GM12878 (cell line): ENCODE data around the gene CFAP54. TPM values are rescaled to one million over a fixed set of nuclear protein-coding genes. Genes with fewer than 3 reads are reported as not detected.

Experiments
- ATAC-seq: fragments of 200-7000 bp; cut with Tn5 transposase; 3 replicates; pipeline ENCODE4 v1.9.1; 2020; ENCODE audit warnings: mild to moderate bottlenecking, moderate library complexity
- BruUV-seq: library from RNA; stranded (reverse); fragments of 400-500 nt; replicated peaks from 2 replicates; lab custom pipeline; 2021; lab: Mats Ljungman, UMichigan
- CTCF ChIA-PET: fragments of 300-600 bp; sonication (Branson Sonifier 250); formaldehyde crosslinking; extraction: SDS; loops from one replicate; lab custom pipeline; 2021; ENCODE audit warnings: inconsistent platforms; lab: Yijun Ruan, JAX
- POLR2A ChIA-PET: fragments of 350-600 bp; formaldehyde crosslinking; extraction: SDS; loops from one replicate; lab custom pipeline; 2021; ENCODE audit warnings: inconsistent platforms; lab: Charles Lee
- RAD21 ChIA-PET: fragments of 300-600 bp; sonication (Branson Sonifier 250); formaldehyde crosslinking; loops from one replicate; lab custom pipeline; 2023; ENCODE audit warnings: antibody characterized with exemption; ENCODE audit not compliant: unreplicated experiment; lab: Charles Lee
- SMC1A ChIA-PET: fragments of 300-600 bp; sonication (Branson Sonifier 250); formaldehyde crosslinking; loops from one replicate; lab custom pipeline; 2023; ENCODE audit not compliant: unreplicated experiment, uncharacterized antibody; lab: Charles Lee
- DNase-seq: peaks from one replicate; pipeline ENCODE4 v3.0.0-alpha.2; 2011; ENCODE audit warnings: low read depth, low spot score
- FAIRE-seq: peaks from 3 replicates; lab custom pipeline; 2011; peaks lifted over from hg19 to GRCh38; lab: Jason Lieb, UNC
- H2AFZ ChIP-seq: 2 replicates; pipeline ENCODE4 v1.6.0; 2011; ENCODE audit warnings: low read depth, low read length, control low read depth; ENCODE audit not compliant: control insufficient read depth
- H3K27ac ChIP-seq: 2 replicates; pipeline ENCODE4 v1.5.1; 2011; ENCODE audit warnings: control low read depth; ENCODE audit not compliant: control insufficient read depth, insufficient read depth
- H3K27me3 ChIP-seq, 2 experiments: replicated peaks in 1 of 2; 2 replicates each; pipeline versions ENCODE4 v1.6.0 to v1.6.1; 2011; ENCODE audit warnings: low read length in 1 of 2; ENCODE audit not compliant: control insufficient read depth in 2 of 2, insufficient read depth in 2 of 2
- H3K36me3 ChIP-seq, 2 experiments: 2 replicates each; pipeline ENCODE4 v1.5.1; 2011; ENCODE audit warnings: low read length in 1 of 2; ENCODE audit not compliant: control insufficient read depth in 2 of 2, insufficient read depth in 2 of 2
- H3K4me1 ChIP-seq: 2 replicates; pipeline ENCODE4 v1.6.1; 2011; ENCODE audit warnings: mild to moderate bottlenecking, low read length, moderate library complexity, mixed read lengths; ENCODE audit not compliant: control insufficient read depth, insufficient read depth
- H3K4me2 ChIP-seq: 2 replicates; pipeline ENCODE4 v1.6.0; 2011; ENCODE audit warnings: control low read depth; ENCODE audit not compliant: control insufficient read depth, insufficient read depth
- H3K4me3 ChIP-seq: fragments of 200-600 bp; sonication (generic); 2 replicates; pipeline ENCODE4 v1.5.1; 2016
- H3K79me2 ChIP-seq: 2 replicates; pipeline ENCODE4 v1.6.0; 2011; ENCODE audit warnings: low read length; ENCODE audit not compliant: control insufficient read depth, insufficient read depth
- H3K9ac ChIP-seq: 2 replicates; pipeline ENCODE4 v1.8.0; 2011; ENCODE audit warnings: low read length, control low read depth, mixed read lengths; ENCODE audit not compliant: control insufficient read depth, insufficient read depth
- H3K9me3 ChIP-seq: replicated peaks from 3 replicates; pipeline ENCODE4 v1.5.1; 2011; ENCODE audit warnings: mild to moderate bottlenecking, low read length; ENCODE audit not compliant: control insufficient read depth, insufficient read depth
- H4K20me1 ChIP-seq: 2 replicates; pipeline ENCODE4 v1.6.0; 2011; ENCODE audit not compliant: control insufficient read depth, insufficient read depth
- BCL3 ChIP-seq: IDR thresholded peaks from 2 replicates; pipeline ENCODE4 v1.6.1; 2011; ENCODE audit warnings: borderline replicate concordance, low read depth, mild to moderate bottlenecking, moderate library complexity, low read length; ENCODE audit not compliant: insufficient read depth, poor library complexity, severe bottlenecking
- EP300 ChIP-seq, 2 experiments: fragments of 150-350 bp in 1 of 2; IDR thresholded peaks; 2 replicates each; pipeline ENCODE4 v1.6.1; 2011 to 2012; ENCODE audit warnings: low read depth in 2 of 2, low read length in 2 of 2, borderline replicate concordance in 1 of 2, improper control_type of control experiment in 1 of 2, inconsistent platforms in 1 of 2; ENCODE audit not compliant: control insufficient read depth in 1 of 2
- NFYA ChIP-seq: IDR thresholded peaks from 2 replicates; pipeline ENCODE4 v1.6.1; 2011; ENCODE audit warnings: low read depth, mild to moderate bottlenecking, low read length, improper control_type of control experiment, borderline replicate concordance
- PKNOX1 ChIP-seq: fragments of 450-650 bp; IDR thresholded peaks from 2 replicates; pipeline ENCODE4 v1.6.1; 2016; ENCODE audit warnings: mild to moderate bottlenecking
- PML ChIP-seq: IDR thresholded peaks from 2 replicates; pipeline ENCODE4 v1.6.1; 2012; ENCODE audit warnings: low read length, inconsistent platforms
- POLR2A ChIP-seq: IDR thresholded peaks from 2 replicates; pipeline ENCODE4 v1.6.1; 2011; ENCODE audit warnings: low read depth, mild to moderate bottlenecking, low read length
- RB1 ChIP-seq: fragments of 450-650 bp; formaldehyde crosslinking; IDR thresholded peaks from 2 replicates; pipeline ENCODE4 v1.6.1; 2017; ENCODE audit warnings: mild to moderate bottlenecking, borderline replicate concordance
- SRF ChIP-seq, 2 experiments: IDR thresholded peaks; 2 replicates each; pipeline ENCODE4 v1.6.1; 2011; ENCODE audit warnings: low read depth in 2 of 2, low read length in 2 of 2, mild to moderate bottlenecking in 1 of 2, moderate library complexity in 1 of 2
- TARDBP ChIP-seq: IDR thresholded peaks from 2 replicates; pipeline ENCODE4 v1.6.1; 2016; ENCODE audit warnings: borderline replicate concordance
- ZBTB4 ChIP-seq: fragments of 450-650 bp; formaldehyde crosslinking; IDR thresholded peaks from 2 replicates; pipeline ENCODE4 v1.4.0; 2022; ENCODE audit warnings: mild to moderate bottlenecking, moderate library complexity
- WGBS: methylation state at CpG from one replicate; pipeline ENCODE4 v1.1.6; 2016; ENCODE audit warnings: low lambda C conversion rate; ENCODE audit not compliant: insufficient replicate concordance, insufficient coverage; ENCODE audit errors: missing lambda C conversion rate; 5-methylcytosine and 5-hydroxymethylcytosine counted together
- in situ Hi-C: fragments of 300-500 bp; cut with MboI; formaldehyde crosslinking; loops from 9 replicates; pipeline ENCODE4 v1.14.3; 2018; ENCODE audit warnings: mixed read lengths
- intact Hi-C: fragments of 100-400 bp; cut with micrococcal nuclease; formaldehyde crosslinking; loops from one replicate; pipeline ENCODE4 v1.14.2; 2022; ENCODE audit not compliant: unreplicated experiment
- polyA plus RNA-seq, 11 experiments: library from polyadenylated mRNA; depleted of rRNA in 4 of 11; unstranded in 6 of 11; stranded (reverse) in 5 of 11; fragments of >200 nt; fragmentation: Nextera tagmentation in 4 of 11; fragmentation: Illumina TruSeq in 1 of 11; extraction: Ambion mirVana in 4 of 11; extraction: Trizol in 1 of 11; gene quantifications; 1 replicate in 1 of 11; 2 replicates in 10 of 11; pipeline versions ENCODE4 v1.2.1 to v1.2.3, GENCODE V29; 2011 to 2016; ENCODE audit warnings: inconsistent platforms in 2 of 11, missing spikeins in 2 of 11, low read depth in 1 of 11
- total RNA-seq, 4 experiments: library from RNA; depleted of rRNA in 3 of 4; stranded (reverse); fragments of >200 nt in 3 of 4; fragmentation: Illumina TruSeq in 1 of 4; extraction: Trizol in 1 of 4; gene quantifications; 2 replicates each; pipeline versions ENCODE4 v1.2.1 to v1.2.3, GENCODE V29; 2013 to 2021

CFAP54 gene
- total and polyA plus RNA-seq, 10 of the 15 experiments (the other 5 are each of a cell fraction or from before 2014, with no cell fraction given) = 0.19 to 1.5 (median 0.56) TPM

- TF ChIP-seq BCL3 (peak; percentile 31), SRF (IDR thresholded peaks at IDR 0.05; ENCODE audit: low read depth in 2 of 2, low read length in 2 of 2) (no peak), PML (no peak), NFYA (no peak), PKNOX1 (no peak)
These were observed 33.0 kb upstream of the CFAP54 start (continued) for GRCh38 chr12:96456265-96456974.

GRCh38 chr12:96457191-96457930 lies 32.0 kb upstream of the CFAP54 start:
- DNase-seq (no peak), ATAC-seq (peak; percentile 23), FAIRE-seq (no peak)
- H3K79me2 ChIP-seq = no peaks in the 10 kb centered on the region
- H3K27me3 ChIP-seq = no peaks in the 10 kb centered on the region
- ChIA-PET POLR2A (interaction anchor here (0.6 to 0.7 kb wide), 3 partner anchors 25 to 1474 kb away, joined by 3 to 8 read pairs (median 4); no protein-coding TSS in a partner anchor), SMC1A (interaction anchor here (0.9 to 2.1 kb wide), 8 partner anchors 9 to 49 kb away, joined by 3 to 7 read pairs (median 4); partner anchors contain the start of gene CFAP54), RAD21 (interaction anchor here (0.8 to 1.1 kb wide), 6 partner anchors 28 to 185 kb away, joined by 3 to 4 read pairs (median 3); partner anchors contain the start of gene CDK17), CTCF (interaction anchor here (0.6 to 2.2 kb wide), 6 partner anchors 9 to 539 kb away, joined by 3 to 7 read pairs (median 6); no protein-coding TSS in a partner anchor)
- H3K27ac ChIP-seq = no peak overlapping the region
- H3K36me3 ChIP-seq = no peaks in the 10 kb centered on the region
- intact Hi-C loops (loop anchor here (5.0 kb wide), 2 partner anchors 40 to 45 kb away; no protein-coding TSS in a partner anchor), in situ Hi-C loops (no loop called here)
- H3K4me2 ChIP-seq = 0 out of 2 replicates have a peak overlapping the region, but pooled peaks have one; percentile 60
- H3K4me1 ChIP-seq = peaks cover 22% of the 10 kb centered on the region
- no peaks in the 10 kb centered on the region; the same call in 2 of the 3 replicates for H3K9me3 ChIP-seq
- H4K20me1 ChIP-seq = no peaks in the 10 kb centered on the region
- H3K9ac ChIP-seq = no peak overlapping the region
- BruUV-seq = no TSS peak
- no peak overlapping the region for H3K4me3 ChIP-seq
- 95% methylated on average over 4 of the region's 4 CpGs for WGBS
- H2AFZ ChIP-seq = no peak overlapping the region
- TF ChIP-seq ZBTB4 (CRISPR knock-in tag) = no peak
- no peak for TF ChIP-seq EP300 (IDR thresholded peaks at IDR 0.05; ENCODE audit: borderline replicate concordance in 1 of 2, control insufficient read depth in 1 of 2, low read depth in 2 of 2, low read length in 2 of 2)
- no peak for TF ChIP-seq RB1
- no peak for TF ChIP-seq TARDBP
- TF ChIP-seq POLR2A = no peak
